K562 (cell line): ENCODE results near the gene BBLN. TPM values are rescaled to one million over a fixed set of nuclear protein-coding genes. Genes with fewer than 3 reads are reported as not detected.

Experiments used
- ARID3B ChIP-seq: fragments of 250-450 bp; sonication (Bioruptor Pico); IDR thresholded peaks from 2 replicates; pipeline ENCODE4 v1.4.0; 2020; ENCODE audit warnings: borderline replicate concordance
- CC2D1A ChIP-seq: fragments of 450-650 bp; IDR thresholded peaks from 2 replicates; pipeline ENCODE4 v1.6.1; 2017; ENCODE audit warnings: mild to moderate bottlenecking
- CHCHD3 ChIP-seq: fragments of 250-450 bp; sonication (Bioruptor Pico); IDR thresholded peaks from 2 replicates; pipeline ENCODE4 v2.1.2; 2022; ENCODE audit warnings: mild to moderate bottlenecking
- ETV1 ChIP-seq: fragments of 450-650 bp; conservative IDR thresholded peaks from 2 replicates; pipeline ENCODE4 v1.6.1; 2016; ENCODE audit warnings: missing genetic modification characterization, control low read depth, low read depth, missing compliant biosample characterization
- GTF2F1 ChIP-seq: IDR thresholded peaks from 2 replicates; pipeline ENCODE4 v1.6.1; 2011; ENCODE audit warnings: low read depth, low read length, improper control_type of control experiment
- HES1 ChIP-seq: fragments of 450-650 bp; IDR thresholded peaks from 2 replicates; pipeline ENCODE4 v1.6.1; 2016; ENCODE audit warnings: low read depth, mild to moderate bottlenecking, moderate library complexity
- MAZ ChIP-seq, 2 experiments: fragments of 450-650 bp in 1 of 2; sonication (generic) in 1 of 2; formaldehyde crosslinking; IDR thresholded peaks in 1 of 2; conservative IDR thresholded peaks in 1 of 2; 2 replicates each; pipeline versions ENCODE4 v1.4.0 to v1.5.0; 2020; ENCODE audit warnings: mild to moderate bottlenecking in 1 of 2, missing genetic modification reagents in 1 of 2
- MCM2 ChIP-seq: fragments of 450-650 bp; IDR thresholded peaks from 2 replicates; pipeline ENCODE4 v1.6.1; 2017; ENCODE audit warnings: low read depth, mild to moderate bottlenecking
- NCOA4 ChIP-seq: fragments of 450-650 bp; IDR thresholded peaks from 2 replicates; pipeline ENCODE4 v1.6.1; 2018; ENCODE audit warnings: mild to moderate bottlenecking; ENCODE audit not compliant: partially characterized antibody
- SLC30A9 ChIP-seq: fragments of 250-450 bp; sonication (Bioruptor Pico); IDR thresholded peaks from 2 replicates; pipeline ENCODE4 v1.8.0; 2022; ENCODE audit warnings: mild to moderate bottlenecking, moderate library complexity
- SNRNP70 ChIP-seq: fragments of 200-400 bp; formaldehyde crosslinking; optimal IDR thresholded peaks from 2 replicates; pipeline ENCODE3; 2017; ENCODE audit warnings: low read depth, low read length
- TFE3 ChIP-seq: fragments of 450-650 bp; formaldehyde crosslinking; IDR thresholded peaks from 2 replicates; pipeline ENCODE4 v1.4.0; 2020; ENCODE audit warnings: mild to moderate bottlenecking, mixed read lengths
- ZNF23 ChIP-seq: fragments of 250-450 bp; sonication (Bioruptor Pico); IDR thresholded peaks from 2 replicates; pipeline ENCODE4 v1.4.0; 2020; ENCODE audit warnings: mild to moderate bottlenecking
- ZNF518B ChIP-seq: fragments of 250-450 bp; sonication (Bioruptor Pico); IDR thresholded peaks from 2 replicates; pipeline ENCODE4 v1.5.0; 2021; ENCODE audit warnings: mild to moderate bottlenecking, moderate library complexity
- ZNF592 ChIP-seq: fragments of 450-650 bp; IDR thresholded peaks from 2 replicates; pipeline ENCODE4 v1.6.1; 2017; ENCODE audit warnings: antibody characterized with exemption, mild to moderate bottlenecking
- polyA plus RNA-seq, 8 experiments: library from polyadenylated mRNA; depleted of rRNA in 4 of 8; stranded (reverse) in 5 of 8; unstranded in 3 of 8; fragments of >200 nt; fragmentation: Nextera tagmentation in 2 of 8; fragmentation: Illumina TruSeq in 1 of 8; extraction: Ambion mirVana in 2 of 8; extraction: Trizol in 1 of 8; gene quantifications; 2 replicates each; pipeline versions ENCODE4 v1.2.1 to v1.2.3, GENCODE V29; 2011 to 2014; ENCODE audit warnings: inconsistent platforms in 1 of 8, missing spikeins in 1 of 8
- total RNA-seq, 7 experiments: library from RNA; depleted of rRNA in 6 of 7; stranded (reverse); fragments of >200 nt in 6 of 7; fragmentation: Illumina TruSeq in 2 of 7; extraction: Trizol in 2 of 7; gene quantifications; 2 replicates each; pipeline versions ENCODE4 v1.2.1 to v1.2.3, GENCODE V29; 2011 to 2021; ENCODE audit warnings: low replicate concordance in 1 of 7

Gene BBLN
- total and polyA plus RNA-seq, 9 of the 15 experiments (the other 6 are each of a cell fraction or from before 2014, with no cell fraction given), result 4.2 to 331 (median 87.1) TPM

- TF ChIP-seq ZNF518B (no peak), ZNF23 (no peak), GTF2F1 (no peak; the same call in 1 of the 2 replicates), CC2D1A (no peak), ZNF592 (no peak), HES1 (no peak), CHCHD3 (CRISPR knock-in tag) (no peak), NCOA4 (no peak), SNRNP70 (no peak), ETV1 (tag) (0 out of 2 replicates have a peak, but pooled peaks have one; percentile 54), MCM2 (no peak), MAZ (CRISPR knock-in tag; conservative IDR thresholded peaks at IDR 0.05 in 1 of 2, IDR thresholded peaks at IDR 0.05 in 1 of 2) (peak; percentile 88 to 89), ARID3B (CRISPR knock-in tag) (no peak), TFE3 (CRISPR knock-in tag) (peak; percentile 29), SLC30A9 (no peak)
Measured at GRCh38 chr9:128127990-128128835, 31.9 kb upstream of the BBLN start (continued).
